ENCODE results near the gene ASPG. TPM values are rescaled to one million over a fixed set of nuclear protein-coding genes. Genes with fewer than 3 reads are reported as not detected.

ASPG gene
- total RNA-seq, 1 experiment from 2014 or later = 0.22 TPM

DNA sequence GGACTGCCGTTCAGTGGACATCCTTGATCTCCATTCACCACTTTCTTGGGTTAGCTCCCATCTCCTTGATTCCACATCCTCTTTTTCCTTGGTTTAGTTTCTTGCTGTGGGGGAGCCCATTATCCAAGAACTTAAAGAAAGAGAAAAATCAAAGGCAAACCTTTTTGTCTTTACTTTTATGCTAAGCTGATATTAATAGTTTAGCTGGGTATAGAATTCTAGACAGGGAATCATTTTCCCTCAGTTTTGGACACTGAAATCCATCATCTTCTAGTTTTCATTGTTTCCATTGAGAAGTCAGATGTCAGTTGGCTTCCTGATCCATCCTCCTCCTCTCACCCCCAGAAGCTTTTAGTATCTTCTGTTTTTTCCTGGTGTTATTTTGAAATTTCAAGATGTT is 44.1 kb downstream of the ASPG start:
- intact Hi-C loops (cut with micrococcal nuclease) = no loop called here
- Histone ChIP-seq H3K9me2 (replicated peaks; ENCODE audit: low read length) (no peaks in the 10 kb centered on the region), H3F3A (ENCODE audit: low read length, unreplicated experiment) (no peaks in the 10 kb centered on the region), H3K9ac (ENCODE audit: low read length) (no peak overlapping the region), H3K4me2 (ENCODE audit: low read length) (no peak overlapping the region), H3K4me1 (ENCODE audit: insufficient read depth, low read length) (no peaks in the 10 kb centered on the region), H3K4me3 (ENCODE audit: low read length) (no peak overlapping the region), H3K27me3 (ENCODE audit: low read length) (peaks cover 9% of the 10 kb centered on the region; the same call in 1 of the 2 replicates), H3K9me3 (ENCODE audit: low read length) (0 out of 2 replicates have a peak, but pooled peaks cover 8% of the 10 kb centered on the region), H3K36me3 (ENCODE audit: low read depth, low read length) (no peaks in the 10 kb centered on the region), H2AFZ (ENCODE audit: low read length) (no peak overlapping the region), H3K79me2 (ENCODE audit: low read length) (no peaks in the 10 kb centered on the region), H3K27ac (ENCODE audit: low read length) (no peak overlapping the region), H4K20me1 (ENCODE audit: low read length) (no peaks in the 10 kb centered on the region)
- ChIA-PET POLR2A (ENCODE audit: unreplicated experiment) (no interaction called here), CTCF (no interaction called here)
- TF ChIP-seq EZH2phosphoT487 (IDR thresholded peaks at IDR 0.05; ENCODE audit: borderline replicate concordance, low read length) = no peak
- no peak for TF ChIP-seq CTCF (conservative IDR thresholded peaks at IDR 0.05; ENCODE audit: low read depth, low read length)
- ATAC-seq = no peak
- DNase-seq = no peak
- BruUV-seq (replicated peaks) = no TSS peak

- TF ChIP-seq EZH2 (IDR thresholded peaks at IDR 0.05; ENCODE audit: low read length, unreplicated experiment) (no peak), EZH2phosphoT487 (IDR thresholded peaks at IDR 0.05; ENCODE audit: borderline replicate concordance, low read length) (no peak), CTCF (conservative IDR thresholded peaks at IDR 0.05; ENCODE audit: low read depth, low read length) (peak; percentile 94)
- Histone ChIP-seq H3K9me3 (ENCODE audit: low read length) (0 out of 2 replicates have a peak, but pooled peaks cover 4% of the 10 kb centered on the region), H2AFZ (ENCODE audit: low read length) (no peak overlapping the region), H4K20me1 (ENCODE audit: low read length) (no peaks in the 10 kb centered on the region), H3K27me3 (ENCODE audit: low read length) (peaks cover 23% of the 10 kb centered on the region), H3K9ac (ENCODE audit: low read length) (no peak overlapping the region), H3F3A (ENCODE audit: low read length, unreplicated experiment) (no peaks in the 10 kb centered on the region), H3K4me2 (ENCODE audit: low read length) (no peak overlapping the region), H3K79me2 (ENCODE audit: low read length) (no peaks in the 10 kb centered on the region), H3K27ac (ENCODE audit: low read length) (no peak overlapping the region), H3K9me2 (replicated peaks; ENCODE audit: low read length) (no peaks in the 10 kb centered on the region), H3K4me1 (ENCODE audit: insufficient read depth, low read length) (no peaks in the 10 kb centered on the region), H3K36me3 (ENCODE audit: low read depth, low read length) (no peaks in the 10 kb centered on the region), H3K4me3 (ENCODE audit: low read length) (no peak overlapping the region)
- no TSS peak for BruUV-seq (replicated peaks)
- DNase-seq = peak; percentile 79
- ChIA-PET POLR2A (ENCODE audit: unreplicated experiment) (no interaction called here), CTCF (interaction anchor here (2.0 kb wide), 1 partner anchor 53 kb away, joined by 8 read pairs; no protein-coding TSS in a partner anchor)
- intact Hi-C loops (cut with micrococcal nuclease) = loop anchor here (1.0 to 10.0 kb wide), 3 partner anchors 36 to 514 kb away; no protein-coding TSS in a partner anchor
- ATAC-seq = peak; percentile 75
Observed at GRCh38 chr14:104130974-104131651, 45.6 kb downstream of the ASPG start.

Measured in PC-3 (cell line).